GM21526 (cell line): ENCODE data around the gene TMEM59L.
"Not testable (repeated sequence)": the region's sequence is repeated elsewhere in the genome, so short reads cannot be mapped to it uniquely, and the experiment has no call there.

Experiments used
- ATAC-seq: cut with Tn5 transposase; IDR thresholded peaks from one replicate; pipeline ENCODE4 v1.9.1; 2021; ENCODE audit warnings: moderate library complexity; ENCODE audit not compliant: unreplicated experiment, low FRiP score

Gene TMEM59L

GRCh38 chr19:18593367-18594095 is 19.1 kb upstream of the TMEM59L start:
- ATAC-seq = no peak

GRCh38 chr19:18594096-18594823 is 18.4 kb upstream of the TMEM59L start:
- ATAC-seq = peak; percentile 48

GRCh38 chr19:18594824-18595373 is 17.8 kb upstream of the TMEM59L start:
- ATAC-seq = no peak

GRCh38 chr19:18595475-18595874 is 17.2 kb upstream of the TMEM59L start:
- no peak for ATAC-seq

- no peak for ATAC-seq
Measured at GRCh38 chr19:18596752-18597157, 15.9 kb upstream of the TMEM59L start.

GRCh38 chr19:18597809-18598660 is 14.6 kb upstream of the TMEM59L start:
- ATAC-seq = no peak

- no peak for ATAC-seq
Measured at GRCh38 chr19:18599485-18599884, 13.2 kb upstream of the TMEM59L start.

GRCh38 chr19:18600692-18601397 is 11.8 kb upstream of the TMEM59L start:
- not testable (repeated sequence) for ATAC-seq

- no peak for ATAC-seq
Measured at GRCh38 chr19:18601875-18602274, 10.8 kb upstream of the TMEM59L start.

- no peak for ATAC-seq
Measured at GRCh38 chr19:18603255-18603957, 9.3 kb upstream of the TMEM59L start.

GRCh38 chr19:18603958-18604819 is 8.5 kb upstream of the TMEM59L start:
- ATAC-seq = no peak

GRCh38 chr19:18604820-18605159 is 7.9 kb upstream of the TMEM59L start:
- no peak for ATAC-seq

- ATAC-seq = no peak
Measured at GRCh38 chr19:18605196-18605545, 7.5 kb upstream of the TMEM59L start.

GRCh38 chr19:18605546-18606280 is 7.0 kb upstream of the TMEM59L start:
- ATAC-seq = no peak

- ATAC-seq = no peak
Measured at GRCh38 chr19:18606281-18607225, 6.1 kb upstream of the TMEM59L start, which contains the start of gene CRLF1. Gene CRLF1, minus strand, starts transcription at chr19:18606799. Its CDS starts 143 bp downstream, at chr19:18606656.

- ATAC-seq = no peak
Measured at GRCh38 chr19:18607226-18608101, 5.2 kb upstream of the TMEM59L start.
